Measurements from ENCODE around the gene INTS1.

Gene INTS1

GRCh38 chr7:1489336-1489735 lies 14.9 kb downstream of the INTS1 start:
- no peak overlapping the region for H3K4me3 ChIP-seq (ENCODE audit: low read length)
- no peak overlapping the region for H2AFZ ChIP-seq (ENCODE audit: low read depth, low read length)
- no peaks in the 10 kb centered on the region for H3K27me3 ChIP-seq (ENCODE audit: insufficient read depth, low read length)
- no peaks in the 10 kb centered on the region for H3K9me3 ChIP-seq (ENCODE audit: low read length)
- H3K36me3 ChIP-seq (ENCODE audit: insufficient read depth, low read length): peaks cover 82% of the 10 kb centered on the region
- H3K4me1 ChIP-seq (ENCODE audit: insufficient read depth, low read length): no peaks in the 10 kb centered on the region

- H3K36me3 ChIP-seq (ENCODE audit: insufficient read depth, low read length): peaks cover 83% of the 10 kb centered on the region
These were observed 16.2 kb downstream of the INTS1 start for GRCh38 chr7:1488016-1488415.

DNA sequence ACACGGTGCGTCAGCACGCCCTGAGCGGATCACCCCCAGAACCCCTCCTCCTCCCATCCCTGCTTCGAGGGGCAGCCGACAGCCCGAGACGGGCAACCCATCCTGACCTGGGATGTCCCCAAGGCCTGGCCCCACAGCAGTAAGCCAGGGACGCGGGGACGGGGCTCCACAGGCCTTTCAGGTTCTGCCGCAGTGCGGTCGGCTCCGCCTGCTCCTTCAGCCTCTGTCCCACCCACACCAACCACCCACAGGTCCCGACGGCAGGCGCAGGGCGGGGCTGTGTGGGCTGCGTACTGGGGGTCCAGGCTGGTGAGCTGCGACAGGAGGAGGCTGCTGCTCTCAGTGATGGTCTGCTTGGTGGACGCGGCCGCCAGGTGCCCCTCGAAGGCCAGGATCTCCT lies 16.7 kb downstream of the INTS1 start:
- no peak overlapping the region for H3K4me3 ChIP-seq (ENCODE audit: low read length)
- H3K27me3 ChIP-seq (ENCODE audit: insufficient read depth, low read length): no peaks in the 10 kb centered on the region
- no peak overlapping the region for H2AFZ ChIP-seq (ENCODE audit: low read depth, low read length)
- peaks cover 86% of the 10 kb centered on the region for H3K36me3 ChIP-seq (ENCODE audit: insufficient read depth, low read length)
- H3K4me1 ChIP-seq (ENCODE audit: insufficient read depth, low read length): no peaks in the 10 kb centered on the region
- H3K9me3 ChIP-seq (ENCODE audit: low read length): no peaks in the 10 kb centered on the region

More at GRCh38 chr7:1488016-1488415, 16.2 kb downstream of the INTS1 start:
- Histone ChIP-seq H3K27me3 (ENCODE audit: insufficient read depth, low read length) (no peaks in the 10 kb centered on the region), H3K4me3 (ENCODE audit: low read length) (no peak overlapping the region), H2AFZ (ENCODE audit: low read depth, low read length) (no peak overlapping the region), H3K4me1 (ENCODE audit: insufficient read depth, low read length) (no peaks in the 10 kb centered on the region), H3K9me3 (ENCODE audit: low read length) (no peaks in the 10 kb centered on the region)

DNA sequence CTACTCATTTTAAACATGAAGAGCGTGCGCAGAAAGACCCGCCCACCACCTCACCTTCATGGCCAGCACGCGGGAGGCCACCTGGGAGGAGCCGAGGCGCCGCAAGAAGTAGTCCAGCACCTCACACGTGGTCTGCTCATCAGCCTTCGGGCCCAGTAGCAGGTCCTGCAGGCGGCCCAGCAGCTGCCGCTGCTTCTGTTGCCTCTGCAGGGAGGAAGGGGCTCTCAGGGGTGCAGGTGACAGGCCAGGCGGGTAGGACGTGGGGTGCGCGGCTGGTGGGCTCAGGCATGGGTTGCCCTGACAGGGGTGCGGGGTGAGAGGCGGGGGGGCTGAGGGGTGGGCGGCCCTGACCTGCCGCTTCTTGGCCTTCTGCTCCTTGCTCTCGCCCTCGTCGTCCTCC lies 17.6 kb downstream of the INTS1 start:
- Histone ChIP-seq H3K4me1 (ENCODE audit: insufficient read depth, low read length) (no peaks in the 10 kb centered on the region), H3K36me3 (ENCODE audit: insufficient read depth, low read length) (peaks cover 85% of the 10 kb centered on the region), H3K9me3 (ENCODE audit: low read length) (no peaks in the 10 kb centered on the region), H3K4me3 (ENCODE audit: low read length) (no peak overlapping the region), H2AFZ (ENCODE audit: low read depth, low read length) (no peak overlapping the region), H3K27me3 (ENCODE audit: insufficient read depth, low read length) (no peaks in the 10 kb centered on the region)

DNA sequence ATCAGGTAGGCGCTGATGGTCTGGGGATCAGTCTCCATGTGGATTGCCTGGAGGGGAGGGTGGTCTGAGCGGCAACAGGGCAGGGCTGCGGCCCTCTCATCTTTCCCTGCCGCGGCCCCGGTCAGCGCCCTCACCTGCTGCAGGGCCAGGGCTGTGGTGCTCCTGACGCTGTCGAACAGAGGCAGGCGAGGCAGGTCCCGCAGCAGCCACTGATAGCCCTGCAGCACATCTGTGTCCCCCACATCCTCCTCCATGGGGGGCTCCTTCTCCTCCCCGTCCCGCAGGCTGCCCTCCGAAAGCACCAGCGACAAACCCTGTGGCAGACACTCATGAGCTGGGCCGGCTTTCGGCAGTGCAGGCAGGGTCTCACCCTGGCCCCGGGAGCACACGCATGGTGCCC lies 19.0 kb downstream of the INTS1 start:
- Histone ChIP-seq H3K4me3 (ENCODE audit: low read length) (no peak overlapping the region), H3K4me1 (ENCODE audit: insufficient read depth, low read length) (no peaks in the 10 kb centered on the region), H3K9me3 (ENCODE audit: low read length) (no peaks in the 10 kb centered on the region), H3K27me3 (ENCODE audit: insufficient read depth, low read length) (no peaks in the 10 kb centered on the region), H2AFZ (ENCODE audit: low read depth, low read length) (no peak overlapping the region), H3K36me3 (ENCODE audit: insufficient read depth, low read length) (peaks cover 85% of the 10 kb centered on the region)

DNA sequence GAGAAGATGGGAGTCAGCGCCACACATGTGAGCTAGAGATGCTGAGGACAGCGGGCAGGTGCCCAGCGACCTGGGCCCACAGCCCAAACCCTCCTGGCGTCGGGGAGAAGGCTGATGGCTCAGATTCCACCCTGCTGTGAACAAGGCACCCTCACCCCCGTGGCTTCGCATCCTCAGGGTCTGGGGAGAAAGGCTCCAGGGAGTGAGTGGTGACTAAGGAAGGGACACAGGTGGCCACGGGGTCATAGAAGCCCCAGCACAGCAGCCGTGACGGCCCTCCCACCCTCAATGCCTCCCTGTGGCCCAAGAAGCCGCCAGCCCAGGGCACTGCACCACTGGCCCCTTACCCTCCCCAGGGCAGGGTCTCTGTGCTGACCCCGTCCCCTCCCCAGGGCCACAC lies 19.6 kb downstream of the INTS1 start:
- H3K36me3 ChIP-seq (ENCODE audit: insufficient read depth, low read length): peaks cover 86% of the 10 kb centered on the region

GRCh38 chr7:1483536-1484505 lies 20.4 kb downstream of the INTS1 start:
- peaks cover 84% of the 10 kb centered on the region for H3K36me3 ChIP-seq (ENCODE audit: insufficient read depth, low read length)
- no peaks in the 10 kb centered on the region for H3K4me1 ChIP-seq (ENCODE audit: insufficient read depth, low read length)

More for the DNA sequence above, 19.6 kb downstream of the INTS1 start:
- no peak overlapping the region for H2AFZ ChIP-seq (ENCODE audit: low read depth, low read length)
- no peaks in the 10 kb centered on the region for H3K27me3 ChIP-seq (ENCODE audit: insufficient read depth, low read length)
- H3K9me3 ChIP-seq (ENCODE audit: low read length): no peaks in the 10 kb centered on the region
- H3K4me1 ChIP-seq (ENCODE audit: insufficient read depth, low read length): no peaks in the 10 kb centered on the region
- no peak overlapping the region for H3K4me3 ChIP-seq (ENCODE audit: low read length)

DNA sequence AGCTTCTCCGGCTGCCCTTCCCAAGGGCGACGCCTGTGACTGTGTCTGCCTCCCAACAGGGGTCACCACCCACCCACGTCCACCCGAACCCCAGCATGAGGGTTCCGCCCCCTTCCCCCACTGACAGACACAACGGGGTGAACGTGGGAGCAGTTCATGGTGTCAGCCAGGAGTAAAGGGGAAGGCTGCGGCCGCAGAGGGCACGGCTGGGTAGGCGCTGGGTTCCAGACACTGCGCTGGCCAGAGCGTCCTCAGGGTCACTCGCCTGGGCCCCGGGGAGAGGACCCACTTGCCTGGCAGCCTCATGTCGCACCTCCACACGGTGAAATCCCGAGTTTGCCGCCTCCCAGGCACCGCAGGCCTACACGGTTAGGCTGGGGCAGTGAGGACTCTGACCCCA lies 21.1 kb downstream of the INTS1 start:
- H2AFZ ChIP-seq (ENCODE audit: low read depth, low read length): no peak overlapping the region
- H3K9me3 ChIP-seq (ENCODE audit: low read length): no peaks in the 10 kb centered on the region
- H3K4me3 ChIP-seq (ENCODE audit: low read length): no peak overlapping the region
- H3K27me3 ChIP-seq (ENCODE audit: insufficient read depth, low read length): no peaks in the 10 kb centered on the region
- H3K36me3 ChIP-seq (ENCODE audit: insufficient read depth, low read length): peaks cover 84% of the 10 kb centered on the region
- no peaks in the 10 kb centered on the region for H3K4me1 ChIP-seq (ENCODE audit: insufficient read depth, low read length)

More at GRCh38 chr7:1483536-1484505, 20.4 kb downstream of the INTS1 start:
- Histone ChIP-seq H2AFZ (ENCODE audit: low read depth, low read length) (no peak overlapping the region), H3K9me3 (ENCODE audit: low read length) (no peaks in the 10 kb centered on the region), H3K27me3 (ENCODE audit: insufficient read depth, low read length) (no peaks in the 10 kb centered on the region), H3K4me3 (ENCODE audit: low read length) (no peak overlapping the region)

DNA sequence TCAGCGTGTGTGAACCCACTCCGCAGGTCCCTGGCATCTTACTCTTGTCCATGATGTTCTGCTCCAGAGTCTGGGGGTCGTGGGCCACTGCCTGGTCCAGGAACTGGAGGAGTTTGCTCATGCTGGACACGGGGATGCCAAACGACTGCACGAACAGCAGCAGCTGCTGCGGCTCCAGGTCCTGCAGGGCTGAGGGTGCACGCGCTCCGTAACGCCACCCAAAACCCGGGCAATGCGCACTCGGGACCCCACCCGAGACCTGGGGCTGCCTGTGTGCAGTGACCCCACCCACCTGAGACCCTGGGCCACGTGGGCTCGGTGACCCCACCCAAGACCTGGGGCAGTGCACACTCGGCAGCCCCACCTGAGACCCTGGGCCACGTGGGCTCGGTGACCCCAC lies 22.9 kb downstream of the INTS1 start:
- Histone ChIP-seq H3K4me1 (ENCODE audit: insufficient read depth, low read length) (no peaks in the 10 kb centered on the region), H3K4me3 (ENCODE audit: low read length) (no peak overlapping the region), H2AFZ (ENCODE audit: low read depth, low read length) (no peak overlapping the region), H3K27me3 (ENCODE audit: insufficient read depth, low read length) (no peaks in the 10 kb centered on the region), H3K36me3 (ENCODE audit: insufficient read depth, low read length) (peaks cover 85% of the 10 kb centered on the region), H3K9me3 (ENCODE audit: low read length) (no peaks in the 10 kb centered on the region)

- no peak overlapping the region for H2AFZ ChIP-seq (ENCODE audit: low read depth, low read length)
- no peaks in the 10 kb centered on the region for H3K4me1 ChIP-seq (ENCODE audit: insufficient read depth, low read length)
- no peaks in the 10 kb centered on the region for H3K27me3 ChIP-seq (ENCODE audit: insufficient read depth, low read length)
- peaks cover 85% of the 10 kb centered on the region for H3K36me3 ChIP-seq (ENCODE audit: insufficient read depth, low read length)
- no peak overlapping the region for H3K4me3 ChIP-seq (ENCODE audit: low read length)
- no peaks in the 10 kb centered on the region for H3K9me3 ChIP-seq (ENCODE audit: low read length)
These were observed 23.5 kb downstream of the INTS1 start for GRCh38 chr7:1480670-1481069.

DNA sequence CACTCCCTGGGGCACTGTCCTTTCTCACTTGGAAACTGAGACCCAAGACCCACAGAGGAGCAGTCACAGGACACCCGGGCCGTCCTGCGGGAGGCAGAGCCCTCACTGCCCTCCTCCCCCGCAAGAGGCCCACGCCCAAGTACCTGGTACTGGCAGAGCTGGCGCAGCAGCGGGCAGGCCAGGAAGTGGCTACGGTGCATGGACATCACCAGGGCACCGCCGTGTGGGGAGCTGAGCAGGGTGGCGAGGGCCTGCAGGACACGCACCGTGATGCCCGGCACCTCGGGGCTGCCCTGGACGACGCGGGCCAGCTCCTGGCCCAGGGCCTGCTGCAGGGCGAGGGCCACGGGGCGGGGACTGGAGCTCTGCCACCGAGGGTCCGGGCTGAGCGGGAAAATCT lies 24.9 kb downstream of the INTS1 start:
- H2AFZ ChIP-seq (ENCODE audit: low read depth, low read length): no peak overlapping the region
- H3K36me3 ChIP-seq (ENCODE audit: insufficient read depth, low read length): peaks cover 77% of the 10 kb centered on the region
- no peak overlapping the region for H3K4me3 ChIP-seq (ENCODE audit: low read length)
- no peaks in the 10 kb centered on the region for H3K27me3 ChIP-seq (ENCODE audit: insufficient read depth, low read length)
- H3K4me1 ChIP-seq (ENCODE audit: insufficient read depth, low read length): no peaks in the 10 kb centered on the region
- no peaks in the 10 kb centered on the region for H3K9me3 ChIP-seq (ENCODE audit: low read length)

- no peaks in the 10 kb centered on the region for H3K9me3 ChIP-seq (ENCODE audit: low read length)
- H3K4me1 ChIP-seq (ENCODE audit: insufficient read depth, low read length): no peaks in the 10 kb centered on the region
- H3K4me3 ChIP-seq (ENCODE audit: low read length): no peak overlapping the region
- H3K36me3 ChIP-seq (ENCODE audit: insufficient read depth, low read length): peaks cover 72% of the 10 kb centered on the region
- no peak overlapping the region for H2AFZ ChIP-seq (ENCODE audit: low read depth, low read length)
- H3K27me3 ChIP-seq (ENCODE audit: insufficient read depth, low read length): no peaks in the 10 kb centered on the region
These were observed 25.7 kb downstream of the INTS1 start for GRCh38 chr7:1478480-1478879.

DNA sequence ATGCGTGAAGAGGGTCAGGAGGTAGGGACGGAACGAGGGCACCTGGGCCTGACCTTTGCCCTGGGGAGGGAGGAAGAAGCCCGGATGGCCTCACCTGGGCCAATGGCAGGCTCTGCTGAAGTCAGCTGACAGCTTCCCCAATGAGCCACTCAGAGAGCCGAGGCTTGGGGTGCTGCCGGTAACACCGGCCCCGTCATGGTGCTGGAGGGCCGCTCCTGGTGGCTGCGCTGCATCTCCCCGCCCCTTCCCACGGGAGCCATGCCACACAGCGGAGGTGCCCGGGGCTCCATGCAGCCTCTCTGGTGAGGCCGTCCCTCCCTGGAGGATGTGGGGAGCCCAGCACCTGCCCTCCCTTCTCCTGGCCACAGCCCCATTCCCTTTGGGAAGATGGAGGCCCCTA lies 27.3 kb downstream of the INTS1 start:
- no peaks in the 10 kb centered on the region for H3K9me3 ChIP-seq (ENCODE audit: low read length)
- H3K4me1 ChIP-seq (ENCODE audit: insufficient read depth, low read length): no peaks in the 10 kb centered on the region
- no peak overlapping the region for H3K4me3 ChIP-seq (ENCODE audit: low read length)
- H3K27me3 ChIP-seq (ENCODE audit: insufficient read depth, low read length): no peaks in the 10 kb centered on the region
- H3K36me3 ChIP-seq (ENCODE audit: insufficient read depth, low read length): peaks cover 73% of the 10 kb centered on the region
- no peak overlapping the region for H2AFZ ChIP-seq (ENCODE audit: low read depth, low read length)

Measured in neuron (in vitro differentiated cells).